ENCODE measurements around the gene ALPP.
A peak's percentile ranks its signal among the peaks of the same experiment; 100 is the strongest.
"Not testable (repeated sequence)": the region's sequence is repeated elsewhere in the genome, so short reads cannot be mapped to it uniquely, and the experiment has no call there.

ALPP gene

GRCh38 chr2:232381204-232382031 lies 2.9 kb downstream of the ALPP start:
- DNase-seq (ENCODE audit: low read depth in 2 of 2): not testable (repeated sequence)

GRCh38 chr2:232382331-232383225 lies 4.0 kb downstream of the ALPP start:
- no peak for DNase-seq (ENCODE audit: low read depth in 2 of 2)

- DNase-seq (ENCODE audit: low read depth in 2 of 2): no peak
Measured at GRCh38 chr2:232384466-232384865, 5.9 kb downstream of the ALPP start.

GRCh38 chr2:232385058-232385457 lies 6.5 kb downstream of the ALPP start:
- not testable (repeated sequence) for DNase-seq (ENCODE audit: low read depth in 2 of 2)

GRCh38 chr2:232385660-232386489 lies 7.3 kb downstream of the ALPP start:
- peak; percentile 37 to 38 for DNase-seq (ENCODE audit: low read depth in 2 of 2)

- DNase-seq (ENCODE audit: low read depth in 2 of 2): no peak
Measured at GRCh38 chr2:232386490-232386739, 7.9 kb downstream of the ALPP start.

- DNase-seq (ENCODE audit: low read depth in 2 of 2): no peak
Measured at GRCh38 chr2:232386740-232387450, 8.3 kb downstream of the ALPP start.

- no peak for DNase-seq (ENCODE audit: low read depth in 2 of 2)
Measured at GRCh38 chr2:232387451-232388171, 9.1 kb downstream of the ALPP start.

GRCh38 chr2:232388324-232388891 lies 9.9 kb downstream of the ALPP start:
- no peak for DNase-seq (ENCODE audit: low read depth in 2 of 2)

GRCh38 chr2:232389327-232389726 lies 10.8 kb downstream of the ALPP start:
- DNase-seq (ENCODE audit: low read depth in 2 of 2): peak in 1 of 2 experiments; percentile 7

GRCh38 chr2:232390661-232391060 lies 12.1 kb downstream of the ALPP start:
- no peak for DNase-seq (ENCODE audit: low read depth in 2 of 2)

GRCh38 chr2:232393556-232393955 lies 15.0 kb downstream of the ALPP start:
- no peak for DNase-seq (ENCODE audit: low read depth in 2 of 2)

GRCh38 chr2:232394431-232394830 lies 15.9 kb downstream of the ALPP start:
- DNase-seq (ENCODE audit: low read depth in 2 of 2): not testable (repeated sequence)

- DNase-seq (ENCODE audit: low read depth in 2 of 2): no peak
Measured at GRCh38 chr2:232395586-232395985, 17.0 kb downstream of the ALPP start.

GRCh38 chr2:232396683-232397082 lies 18.1 kb downstream of the ALPP start:
- no peak for DNase-seq (ENCODE audit: low read depth in 2 of 2)

- DNase-seq (ENCODE audit: low read depth in 2 of 2): no peak
Measured at GRCh38 chr2:232398293-232399034, 19.9 kb downstream of the ALPP start.

GRCh38 chr2:232400256-232401015 lies 21.9 kb downstream of the ALPP start:
- DNase-seq (ENCODE audit: low read depth in 2 of 2): no peak

- DNase-seq (ENCODE audit: low read depth in 2 of 2): no peak
Measured at GRCh38 chr2:232402518-232402917, 24.0 kb downstream of the ALPP start.

GRCh38 chr2:232405943-232406510 lies 27.5 kb downstream of the ALPP start:
- DNase-seq (ENCODE audit: low read depth in 2 of 2): no peak

Data from fibroblast of skin of left quadriceps (primary cell).